ENCODE results near the gene LAMA3.

The LAMA3 gene

GRCh38 chr18:23967321-23968089, 278.3 kb downstream of the LAMA3 start:
- H3K4me1 ChIP-seq (ENCODE audit: control insufficient read depth in 2 of 2, insufficient read depth in 2 of 2, low read length in 2 of 2) = peaks cover 10 to 15% of the 10 kb centered on the region in 2 donors
- no peak overlapping the region for H3K27ac ChIP-seq (ENCODE audit: low read depth in 2 of 2, low read length in 2 of 2)
- H3K4me3 ChIP-seq (ENCODE audit: low read length in 2 of 2) = no peak overlapping the region
- H3K9me3 ChIP-seq (ENCODE audit: control insufficient read depth in 2 of 2, low read length in 2 of 2) = no peaks in the 10 kb centered on the region
- no peaks in the 10 kb centered on the region for H3K27me3 ChIP-seq (ENCODE audit: control insufficient read depth in 2 of 2, insufficient read depth in 2 of 2, low read length in 2 of 2)
- no peaks in the 10 kb centered on the region for H3K36me3 ChIP-seq (ENCODE audit: control insufficient read depth in 2 of 2, insufficient read depth in 2 of 2, low read length in 2 of 2)
- H3K9ac ChIP-seq (ENCODE audit: low read depth in 1 of 2, low read length in 2 of 2) = no peak overlapping the region

- Histone ChIP-seq H3K36me3 (ENCODE audit: control insufficient read depth in 2 of 2, insufficient read depth in 2 of 2, low read length in 2 of 2) (no peaks in the 10 kb centered on the region), H3K9me3 (ENCODE audit: control insufficient read depth in 2 of 2, low read length in 2 of 2) (no peaks in the 10 kb centered on the region), H3K4me1 (ENCODE audit: control insufficient read depth in 2 of 2, insufficient read depth in 2 of 2, low read length in 2 of 2) (peaks cover 10 to 15% of the 10 kb centered on the region in 2 donors), H3K27me3 (ENCODE audit: control insufficient read depth in 2 of 2, insufficient read depth in 2 of 2, low read length in 2 of 2) (no peaks in the 10 kb centered on the region), H3K4me3 (ENCODE audit: low read length in 2 of 2) (no peak overlapping the region), H3K9ac (ENCODE audit: low read depth in 1 of 2, low read length in 2 of 2) (no peak overlapping the region), H3K27ac (ENCODE audit: low read depth in 2 of 2, low read length in 2 of 2) (no peak overlapping the region)
Measured at GRCh38 chr18:23968638-23969604, 279.7 kb downstream of the LAMA3 start.

- no peaks in the 10 kb centered on the region for H3K9me3 ChIP-seq (ENCODE audit: control insufficient read depth in 2 of 2, low read length in 2 of 2)
- H3K27me3 ChIP-seq (ENCODE audit: control insufficient read depth in 2 of 2, insufficient read depth in 2 of 2, low read length in 2 of 2) = no peaks in the 10 kb centered on the region
- H3K27ac ChIP-seq (ENCODE audit: low read depth in 2 of 2, low read length in 2 of 2) = no peak overlapping the region
- H3K9ac ChIP-seq (ENCODE audit: low read depth in 1 of 2, low read length in 2 of 2) = no peak overlapping the region
- peaks cover 6 to 15% of the 10 kb centered on the region in 2 donors for H3K4me1 ChIP-seq (ENCODE audit: control insufficient read depth in 2 of 2, insufficient read depth in 2 of 2, low read length in 2 of 2)
- no peaks in the 10 kb centered on the region for H3K36me3 ChIP-seq (ENCODE audit: control insufficient read depth in 2 of 2, insufficient read depth in 2 of 2, low read length in 2 of 2)
- no peak overlapping the region for H3K4me3 ChIP-seq (ENCODE audit: low read length in 2 of 2)
Measured at GRCh38 chr18:23969664-23970063, 280.4 kb downstream of the LAMA3 start.

GRCh38 chr18:23970161-23971096, 281.2 kb downstream of the LAMA3 start:
- Histone ChIP-seq H3K4me1 (ENCODE audit: control insufficient read depth in 2 of 2, insufficient read depth in 2 of 2, low read length in 2 of 2) (peaks cover 3 to 13% of the 10 kb centered on the region in 2 donors), H3K27me3 (ENCODE audit: control insufficient read depth in 2 of 2, insufficient read depth in 2 of 2, low read length in 2 of 2) (no peaks in the 10 kb centered on the region), H3K4me3 (ENCODE audit: low read length in 2 of 2) (no peak overlapping the region), H3K27ac (ENCODE audit: low read depth in 2 of 2, low read length in 2 of 2) (peak overlapping the region in 1 of 2 donors; percentile 5), H3K9ac (ENCODE audit: low read depth in 1 of 2, low read length in 2 of 2) (no peak overlapping the region), H3K9me3 (ENCODE audit: control insufficient read depth in 2 of 2, low read length in 2 of 2) (no peaks in the 10 kb centered on the region), H3K36me3 (ENCODE audit: control insufficient read depth in 2 of 2, insufficient read depth in 2 of 2, low read length in 2 of 2) (no peaks in the 10 kb centered on the region)

- Histone ChIP-seq H3K36me3 (ENCODE audit: control insufficient read depth in 2 of 2, insufficient read depth in 2 of 2, low read length in 2 of 2) (no peaks in the 10 kb centered on the region), H3K9ac (ENCODE audit: low read depth in 1 of 2, low read length in 2 of 2) (no peak overlapping the region), H3K4me3 (ENCODE audit: low read length in 2 of 2) (no peak overlapping the region), H3K27me3 (ENCODE audit: control insufficient read depth in 2 of 2, insufficient read depth in 2 of 2, low read length in 2 of 2) (no peaks in the 10 kb centered on the region), H3K4me1 (ENCODE audit: control insufficient read depth in 2 of 2, insufficient read depth in 2 of 2, low read length in 2 of 2) (peaks cover 0 to 7% of the 10 kb centered on the region in 2 donors), H3K27ac (ENCODE audit: low read depth in 2 of 2, low read length in 2 of 2) (peak overlapping the region in 1 of 2 donors; percentile 1), H3K9me3 (ENCODE audit: control insufficient read depth in 2 of 2, low read length in 2 of 2) (no peaks in the 10 kb centered on the region)
Measured at GRCh38 chr18:23971097-23971440, 281.8 kb downstream of the LAMA3 start.

- no peaks in the 10 kb centered on the region for H3K27me3 ChIP-seq (ENCODE audit: control insufficient read depth in 2 of 2, insufficient read depth in 2 of 2, low read length in 2 of 2)
- no peak overlapping the region for H3K4me3 ChIP-seq (ENCODE audit: low read length in 2 of 2)
- no peak overlapping the region for H3K9ac ChIP-seq (ENCODE audit: low read depth in 1 of 2, low read length in 2 of 2)
- no peak overlapping the region for H3K27ac ChIP-seq (ENCODE audit: low read depth in 2 of 2, low read length in 2 of 2)
- H3K36me3 ChIP-seq (ENCODE audit: control insufficient read depth in 2 of 2, insufficient read depth in 2 of 2, low read length in 2 of 2) = no peaks in the 10 kb centered on the region
- H3K4me1 ChIP-seq (ENCODE audit: control insufficient read depth in 2 of 2, insufficient read depth in 2 of 2, low read length in 2 of 2) = peaks cover 0 to 7% of the 10 kb centered on the region in 2 donors
- no peaks in the 10 kb centered on the region for H3K9me3 ChIP-seq (ENCODE audit: control insufficient read depth in 2 of 2, low read length in 2 of 2)
Measured at GRCh38 chr18:23971666-23972230, 282.5 kb downstream of the LAMA3 start.

GRCh38 chr18:23972453-23972852, 283.2 kb downstream of the LAMA3 start:
- H3K9ac ChIP-seq (ENCODE audit: low read depth in 1 of 2, low read length in 2 of 2) = no peak overlapping the region
- H3K27ac ChIP-seq (ENCODE audit: low read depth in 2 of 2, low read length in 2 of 2) = no peak overlapping the region
- H3K4me1 ChIP-seq (ENCODE audit: control insufficient read depth in 2 of 2, insufficient read depth in 2 of 2, low read length in 2 of 2) = peaks cover 0 to 3% of the 10 kb centered on the region in 2 donors
- H3K4me3 ChIP-seq (ENCODE audit: low read length in 2 of 2) = no peak overlapping the region
- no peaks in the 10 kb centered on the region for H3K36me3 ChIP-seq (ENCODE audit: control insufficient read depth in 2 of 2, insufficient read depth in 2 of 2, low read length in 2 of 2)
- H3K9me3 ChIP-seq (ENCODE audit: control insufficient read depth in 2 of 2, low read length in 2 of 2) = no peaks in the 10 kb centered on the region
- H3K27me3 ChIP-seq (ENCODE audit: control insufficient read depth in 2 of 2, insufficient read depth in 2 of 2, low read length in 2 of 2) = no peaks in the 10 kb centered on the region

DNA sequence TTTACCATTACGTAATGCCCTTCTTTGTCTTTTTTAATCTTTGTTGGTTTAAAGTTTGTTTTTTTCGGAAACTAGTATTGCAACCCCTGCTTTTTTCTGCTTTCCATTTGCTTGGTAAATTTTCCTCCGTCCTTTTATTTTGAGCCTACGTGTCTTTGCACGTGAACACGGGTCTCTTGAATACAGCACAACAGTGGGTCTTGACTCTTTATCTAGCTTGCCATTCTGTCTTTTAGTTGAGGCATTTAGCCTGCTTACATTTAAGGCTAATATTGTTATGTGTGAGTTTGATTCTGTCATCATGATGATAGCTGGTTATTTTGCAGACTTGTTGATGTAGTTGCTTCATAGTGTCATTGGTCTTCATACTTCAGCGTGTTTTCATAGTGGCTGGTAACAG, 287.9 kb downstream of the LAMA3 start:
- no peaks in the 10 kb centered on the region for H3K4me1 ChIP-seq (ENCODE audit: control insufficient read depth in 2 of 2, insufficient read depth in 2 of 2, low read length in 2 of 2)
- no peaks in the 10 kb centered on the region for H3K27me3 ChIP-seq (ENCODE audit: control insufficient read depth in 2 of 2, insufficient read depth in 2 of 2, low read length in 2 of 2)
- H3K27ac ChIP-seq (ENCODE audit: low read depth in 2 of 2, low read length in 2 of 2) = no peak overlapping the region
- no peaks in the 10 kb centered on the region for H3K9me3 ChIP-seq (ENCODE audit: control insufficient read depth in 2 of 2, low read length in 2 of 2)
- H3K36me3 ChIP-seq (ENCODE audit: control insufficient read depth in 2 of 2, insufficient read depth in 2 of 2, low read length in 2 of 2) = no peaks in the 10 kb centered on the region
- no peak overlapping the region for H3K4me3 ChIP-seq (ENCODE audit: low read length in 2 of 2)
- no peak overlapping the region for H3K9ac ChIP-seq (ENCODE audit: low read depth in 1 of 2, low read length in 2 of 2)

DNA sequence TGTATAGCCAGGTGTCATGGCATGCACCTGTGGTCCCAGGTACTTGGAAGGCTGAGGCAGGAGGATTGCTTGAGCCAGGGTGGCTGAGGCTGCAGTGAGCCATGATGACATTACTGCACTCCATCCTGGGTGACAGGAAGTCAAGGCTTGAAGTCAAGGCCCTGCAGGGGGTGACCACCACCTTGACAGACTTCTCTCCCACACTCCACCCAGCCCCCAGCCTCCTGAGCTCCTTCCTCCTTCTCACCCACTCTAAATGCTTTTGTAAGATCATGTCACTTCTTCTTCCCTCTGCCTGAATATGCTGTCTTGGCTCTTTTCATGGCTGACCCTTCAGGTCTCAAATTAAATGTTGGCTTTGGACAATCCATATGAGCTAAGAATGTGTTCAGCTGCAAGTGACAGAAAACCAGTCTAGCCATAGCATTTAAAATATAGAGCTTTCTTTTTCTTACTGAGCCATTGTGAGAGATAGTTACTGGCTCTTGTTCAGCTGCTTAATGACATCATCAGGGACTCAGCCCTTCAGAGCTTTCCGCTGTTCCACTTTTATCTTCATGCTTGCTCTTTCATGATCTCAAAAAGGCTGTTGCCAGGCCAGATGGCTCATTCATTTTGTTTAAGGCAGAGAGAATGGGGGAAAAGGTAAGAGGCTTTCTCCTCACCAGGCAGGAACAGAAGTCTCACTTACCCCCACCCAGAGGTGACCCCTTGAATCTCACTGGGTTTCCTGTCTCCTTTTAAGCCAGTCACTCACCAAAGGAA, 288.6 kb downstream of the LAMA3 start:
- no peak overlapping the region for H3K4me3 ChIP-seq (ENCODE audit: low read length in 2 of 2)
- no peak overlapping the region for H3K9ac ChIP-seq (ENCODE audit: low read depth in 1 of 2, low read length in 2 of 2)
- H3K27me3 ChIP-seq (ENCODE audit: control insufficient read depth in 2 of 2, insufficient read depth in 2 of 2, low read length in 2 of 2) = no peaks in the 10 kb centered on the region
- no peak overlapping the region for H3K27ac ChIP-seq (ENCODE audit: low read depth in 2 of 2, low read length in 2 of 2)
- peaks cover 0 to 4% of the 10 kb centered on the region in 2 donors for H3K4me1 ChIP-seq (ENCODE audit: control insufficient read depth in 2 of 2, insufficient read depth in 2 of 2, low read length in 2 of 2)
- no peaks in the 10 kb centered on the region for H3K9me3 ChIP-seq (ENCODE audit: control insufficient read depth in 2 of 2, low read length in 2 of 2)
- H3K36me3 ChIP-seq (ENCODE audit: control insufficient read depth in 2 of 2, insufficient read depth in 2 of 2, low read length in 2 of 2) = no peaks in the 10 kb centered on the region
